Activated naive CD8-positive, alpha-beta T cell treated with anti-CD3 and anti-CD28 coated beads, Interleukin-2, amount 10 ng/mL, durations not matched to agents 7 days and 5 days (primary cell): ENCODE data around the gene PRDX5. TPM values are rescaled to one million over a fixed set of nuclear protein-coding genes. Genes with fewer than 3 reads are reported as not detected.

Experiments
- ATAC-seq: fragments of 150-1000 bp; cut with Tn5 transposase; one replicate; pipeline ENCODE4 v1.10.0; 2021; ENCODE audit warnings: low read depth, moderate library complexity
- POLR2A ChIA-PET: fragments of 350-600 bp; sonication (Branson Sonifier 250); formaldehyde crosslinking; loops from one replicate; lab custom pipeline; 2021; ENCODE audit warnings: antibody characterized with exemption; lab: Charles Lee
- DNase-seq: peaks from one replicate; pipeline ENCODE4 v3.0.0; 2021
- H3K27ac Mint-ChIP-seq: one replicate; pipeline ENCODE4 v1.8.0; 2022; ENCODE audit warnings: mild to moderate bottlenecking, mixed read lengths
- H3K27me3 Mint-ChIP-seq: one replicate; pipeline ENCODE4 v1.8.0; 2022; ENCODE audit warnings: mild to moderate bottlenecking, moderate library complexity, mixed read lengths
- H3K36me3 Mint-ChIP-seq: one replicate; pipeline ENCODE4 v1.8.0; 2021; ENCODE audit warnings: mild to moderate bottlenecking, mixed read lengths
- H3K4me1 Mint-ChIP-seq: one replicate; pipeline ENCODE4 v1.8.0; 2021; ENCODE audit warnings: mixed read lengths
- H3K4me3 Mint-ChIP-seq: one replicate; pipeline ENCODE4 v1.8.0; 2022; ENCODE audit warnings: mild to moderate bottlenecking, moderate library complexity, mixed read lengths
- H3K9me3 Mint-ChIP-seq: one replicate; pipeline ENCODE4 v1.8.0; 2021; ENCODE audit warnings: mixed read lengths
- total RNA-seq, 2 experiments: library from RNA; stranded (reverse); gene quantifications; one replicate each; pipeline ENCODE4 v1.2.3, GENCODE V29; 2021

Gene PRDX5
- total RNA-seq, 2 experiments from 2014 or later, result 85.1 to 91.2 TPM

DNA sequence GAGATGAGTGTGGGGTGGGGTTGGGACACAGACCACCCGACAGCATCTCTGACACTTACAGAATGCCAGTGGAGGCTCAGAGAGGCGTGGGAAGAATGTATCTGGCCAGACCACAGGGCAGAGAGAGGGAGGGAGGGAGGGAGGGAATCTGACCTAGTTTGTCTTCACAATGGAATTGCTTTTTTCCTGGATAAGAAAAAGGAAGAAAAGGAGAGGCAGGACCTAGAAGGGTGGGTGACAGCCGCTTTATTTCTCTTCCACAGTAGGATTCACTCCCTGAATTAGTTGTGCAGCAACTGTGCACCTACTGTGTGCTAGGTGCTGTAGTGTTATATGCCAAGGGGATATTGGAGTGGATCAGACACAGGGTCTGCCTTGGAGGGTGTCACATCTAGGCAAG is 23.1 kb upstream of the PRDX5 start:
- no peak for DNase-seq
- H3K36me3 Mint-ChIP-seq, result no peaks in the 10 kb centered on the region
- no peak for ATAC-seq
- no peak overlapping the region for H3K4me3 Mint-ChIP-seq
- no peak overlapping the region for H3K27ac Mint-ChIP-seq
- no peaks in the 10 kb centered on the region for H3K9me3 Mint-ChIP-seq
- H3K27me3 Mint-ChIP-seq, result peaks cover 83% of the 10 kb centered on the region
- peaks cover 4% of the 10 kb centered on the region for H3K4me1 Mint-ChIP-seq
- POLR2A ChIA-PET, result no interaction called here

DNA sequence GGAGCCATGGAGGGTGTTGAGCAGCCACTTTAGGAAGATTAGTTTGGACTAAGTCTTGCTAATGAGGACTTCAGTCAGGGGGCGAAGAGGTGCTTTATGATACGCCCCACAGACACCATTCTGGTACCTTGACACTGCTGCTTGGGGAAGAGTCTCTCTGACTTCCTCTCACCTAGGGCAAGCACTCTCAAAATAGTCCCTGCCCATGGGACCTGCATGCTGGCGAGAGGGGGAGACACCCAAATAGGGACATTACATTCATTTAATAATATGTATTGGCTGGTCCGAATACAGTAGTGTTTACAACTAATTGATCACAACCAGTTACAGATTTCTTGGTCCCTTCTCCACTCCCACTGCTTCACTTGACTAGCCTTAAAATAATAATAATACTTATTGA is 22.2 kb upstream of the PRDX5 start:
- H3K27me3 Mint-ChIP-seq, result peaks cover 83% of the 10 kb centered on the region
- no peaks in the 10 kb centered on the region for H3K9me3 Mint-ChIP-seq
- no peak for DNase-seq
- ATAC-seq, result no peak
- no peak overlapping the region for H3K27ac Mint-ChIP-seq
- H3K4me3 Mint-ChIP-seq, result no peak overlapping the region
- POLR2A ChIA-PET, result interaction anchor here (1.4 kb wide), 1 partner anchor 26 kb away, joined by 3 read pairs; no protein-coding TSS in a partner anchor
- no peaks in the 10 kb centered on the region for H3K36me3 Mint-ChIP-seq
- peaks cover 9% of the 10 kb centered on the region for H3K4me1 Mint-ChIP-seq

DNA sequence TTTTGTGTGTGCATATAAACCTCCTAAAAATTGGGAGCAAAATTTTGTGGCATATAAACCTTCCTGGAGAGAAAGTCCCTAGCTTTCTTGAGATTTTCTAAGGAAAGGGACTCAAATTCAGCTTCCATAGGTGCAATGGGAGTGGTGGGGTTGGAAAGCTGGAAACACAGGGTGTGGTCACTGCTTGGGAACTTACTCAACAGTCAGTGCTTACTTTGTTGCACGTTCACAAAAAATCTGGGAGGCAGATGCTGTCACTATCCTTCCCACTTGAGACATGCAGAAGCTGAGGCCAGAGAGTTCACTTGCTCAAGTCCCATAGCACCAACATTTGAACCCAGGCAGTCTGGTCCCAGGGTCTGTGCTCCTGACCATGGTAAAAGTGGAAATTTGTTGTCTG is 21.7 kb upstream of the PRDX5 start:
- POLR2A ChIA-PET, result interaction anchor here (1.4 kb wide), 1 partner anchor 26 kb away, joined by 3 read pairs; no protein-coding TSS in a partner anchor
- Mint-ChIP-seq H3K4me3 (no peak overlapping the region), H3K9me3 (no peaks in the 10 kb centered on the region), H3K27me3 (peaks cover 84% of the 10 kb centered on the region), H3K36me3 (no peaks in the 10 kb centered on the region), H3K4me1 (peaks cover 10% of the 10 kb centered on the region), H3K27ac (no peak overlapping the region)
- ATAC-seq (no peak), DNase-seq (no peak)

DNA sequence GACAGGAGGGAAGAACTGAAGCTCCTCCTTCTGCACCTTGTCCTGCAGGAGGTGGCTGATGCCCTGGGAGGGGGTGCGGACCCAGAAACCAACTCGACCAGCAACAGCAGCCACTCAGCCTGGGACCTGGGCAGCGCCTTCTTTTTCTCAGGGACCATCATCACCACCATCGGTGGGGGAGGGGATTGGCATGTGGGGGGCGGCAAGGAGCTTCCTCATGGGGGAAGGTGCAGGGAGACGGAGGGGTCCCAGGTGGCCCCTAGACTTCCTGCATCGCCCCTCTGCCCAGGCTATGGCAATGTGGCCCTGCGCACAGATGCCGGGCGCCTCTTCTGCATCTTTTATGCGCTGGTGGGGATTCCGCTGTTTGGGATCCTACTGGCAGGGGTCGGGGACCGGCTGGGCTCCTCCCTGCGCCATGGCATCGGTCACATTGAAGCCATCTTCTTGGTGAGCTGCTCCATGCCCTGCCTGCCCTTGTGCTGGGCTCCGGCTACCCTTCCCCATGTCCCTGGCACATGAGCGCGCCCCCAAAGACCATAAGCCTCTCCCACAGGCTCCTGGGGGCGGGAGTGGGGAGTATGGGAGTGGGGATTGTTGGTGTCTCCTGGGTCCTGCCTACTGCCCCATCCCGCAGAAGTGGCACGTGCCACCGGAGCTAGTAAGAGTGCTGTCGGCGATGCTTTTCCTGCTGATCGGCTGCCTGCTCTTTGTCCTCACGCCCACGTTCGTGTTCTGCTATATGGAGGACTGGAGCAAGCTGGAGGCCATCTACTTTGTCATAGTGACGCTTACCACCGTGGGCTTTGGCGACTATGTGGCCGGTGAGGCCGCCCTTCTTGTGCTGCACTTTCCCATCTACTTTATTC is 20.9 kb upstream of the PRDX5 start:
- H3K4me1 Mint-ChIP-seq, result peaks cover 10% of the 10 kb centered on the region
- no peaks in the 10 kb centered on the region for H3K36me3 Mint-ChIP-seq
- no peak overlapping the region for H3K27ac Mint-ChIP-seq
- peaks cover 92% of the 10 kb centered on the region for H3K27me3 Mint-ChIP-seq
- ATAC-seq, result no peak
- H3K4me3 Mint-ChIP-seq, result no peak overlapping the region
- no peak for DNase-seq
- POLR2A ChIA-PET, result interaction anchor here (0.6 to 1.4 kb wide), 2 partner anchors 27 to 31 kb away, joined by 3 to 5 read pairs; no protein-coding TSS in a partner anchor
- no peaks in the 10 kb centered on the region for H3K9me3 Mint-ChIP-seq

DNA sequence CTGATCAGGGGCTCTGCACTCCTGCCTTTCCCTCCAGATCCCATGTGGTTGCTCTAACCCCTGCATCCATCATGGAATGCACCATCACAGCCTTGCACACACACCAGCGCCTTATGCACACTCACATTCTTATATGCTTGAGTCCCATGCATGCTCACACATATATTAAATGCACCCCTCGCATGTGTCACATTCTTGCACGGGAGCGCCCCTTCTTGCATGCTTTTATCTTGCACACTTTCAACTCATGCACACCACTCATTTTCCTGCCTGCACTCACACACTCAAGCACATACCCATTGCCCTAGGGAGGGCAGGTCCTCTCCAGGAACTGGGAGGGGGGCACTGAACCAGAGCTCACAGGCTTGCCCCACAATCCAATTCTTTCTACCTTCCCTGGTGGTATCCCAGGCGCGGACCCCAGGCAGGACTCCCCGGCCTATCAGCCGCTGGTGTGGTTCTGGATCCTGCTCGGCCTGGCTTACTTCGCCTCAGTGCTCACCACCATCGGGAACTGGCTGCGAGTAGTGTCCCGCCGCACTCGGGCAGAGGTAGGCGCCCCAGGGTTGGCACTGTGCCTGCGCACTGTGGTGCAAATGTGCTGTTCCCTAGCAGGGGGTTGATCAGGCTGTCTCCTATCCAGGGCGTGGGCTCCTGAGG is 20.1 kb upstream of the PRDX5 start:
- POLR2A ChIA-PET, result interaction anchor here (0.6 to 1.1 kb wide), 2 partner anchors 30 to 66 kb away, joined by 5 read pairs; no protein-coding TSS in a partner anchor
- Mint-ChIP-seq H3K4me3 (no peak overlapping the region), H3K4me1 (peaks cover 8% of the 10 kb centered on the region), H3K9me3 (no peaks in the 10 kb centered on the region), H3K36me3 (no peaks in the 10 kb centered on the region), H3K27me3 (peaks cover 88% of the 10 kb centered on the region), H3K27ac (no peak overlapping the region)
- no peak for DNase-seq
- no peak for ATAC-seq

DNA sequence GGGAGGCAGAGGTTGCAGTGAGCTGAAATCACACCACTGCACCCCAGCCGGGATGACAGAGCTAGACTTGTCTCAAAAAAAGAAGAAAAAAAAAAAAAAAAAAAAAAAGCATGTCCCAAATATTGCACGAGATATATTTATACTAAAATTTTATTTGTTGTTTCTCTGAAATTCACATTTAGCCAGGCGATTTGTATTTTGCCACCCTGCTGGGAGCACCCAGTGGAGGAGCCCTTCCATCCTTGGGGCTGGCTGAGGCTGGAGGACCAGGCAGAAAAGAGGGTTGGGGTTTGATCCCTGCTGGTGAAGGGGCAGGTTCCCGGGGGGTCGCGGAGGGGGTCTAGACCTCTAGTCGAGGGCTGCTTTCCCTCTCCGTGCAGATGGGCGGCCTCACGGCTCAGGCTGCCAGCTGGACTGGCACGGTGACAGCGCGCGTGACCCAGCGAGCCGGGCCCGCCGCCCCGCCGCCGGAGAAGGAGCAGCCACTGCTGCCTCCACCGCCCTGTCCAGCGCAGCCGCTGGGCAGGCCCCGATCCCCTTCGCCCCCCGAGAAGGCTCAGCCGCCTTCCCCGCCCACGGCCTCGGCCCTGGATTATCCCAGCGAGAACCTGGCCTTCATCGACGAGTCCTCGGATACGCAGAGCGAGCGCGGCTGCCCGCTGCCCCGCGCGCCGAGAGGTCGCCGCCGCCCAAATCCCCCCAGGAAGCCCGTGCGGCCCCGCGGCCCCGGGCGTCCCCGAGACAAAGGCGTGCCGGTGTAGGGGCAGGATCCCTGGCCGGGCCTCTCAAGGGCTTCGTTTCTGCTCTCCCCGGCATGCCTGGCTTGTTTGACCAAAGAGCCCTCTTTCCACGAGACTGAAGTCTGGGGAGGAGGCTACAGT is 18.7 kb upstream of the PRDX5 start:
- Mint-ChIP-seq H3K9me3 (no peaks in the 10 kb centered on the region), H3K27me3 (peaks cover 75% of the 10 kb centered on the region), H3K27ac (no peak overlapping the region), H3K36me3 (no peaks in the 10 kb centered on the region), H3K4me3 (peak overlapping the region; percentile 65), H3K4me1 (peaks cover 12% of the 10 kb centered on the region)
- POLR2A ChIA-PET, result interaction anchor here (0.7 to 1.1 kb wide), 3 partner anchors 20 to 67 kb away, joined by 5 to 6 read pairs (median 6); no protein-coding TSS in a partner anchor
- ATAC-seq (no peak), DNase-seq (no peak)

DNA sequence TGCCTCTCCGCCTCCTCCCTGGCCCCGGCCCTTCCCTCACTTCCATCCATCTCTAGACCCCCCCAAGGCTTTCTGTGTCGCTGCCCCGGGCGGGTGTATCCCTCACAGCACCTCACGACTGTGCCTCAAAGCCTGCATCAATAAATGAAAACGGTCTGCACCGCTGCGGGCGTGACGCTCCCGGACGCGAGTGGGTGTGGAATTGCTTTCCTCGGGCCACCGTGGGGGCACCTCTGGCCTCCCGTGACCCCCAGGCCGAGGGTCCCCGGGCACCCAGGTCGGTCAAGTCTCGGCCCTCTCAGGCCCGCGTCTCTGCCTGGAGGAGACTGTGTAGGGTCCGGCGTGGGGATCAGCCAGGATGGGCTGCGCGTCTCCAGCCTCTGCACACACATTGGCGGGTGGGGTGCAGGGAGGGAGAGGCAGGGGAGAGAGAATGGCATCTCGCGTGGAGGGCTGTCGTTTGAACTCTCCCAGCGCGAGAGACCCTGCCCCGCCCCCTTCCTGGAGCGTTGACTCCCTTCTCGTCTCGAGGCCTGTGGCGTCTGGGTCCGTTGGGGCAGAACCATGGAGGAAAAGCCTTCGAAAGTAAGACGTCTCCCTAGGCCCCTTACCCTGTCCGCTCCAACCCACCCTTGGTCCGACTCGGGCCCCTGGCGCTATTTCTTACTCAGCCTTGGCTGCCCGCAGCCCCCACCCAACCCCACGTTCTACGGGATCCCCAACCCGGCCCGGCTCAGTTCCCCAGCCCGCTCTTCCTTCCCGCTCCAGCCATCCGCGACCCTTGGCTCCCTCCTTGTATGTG is 17.9 kb upstream of the PRDX5 start, which contains the start of gene CATSPERZ:
CATSPERZ (plus strand) TSS at position 512 of the 802 bp plus-strand sequence; CDS start at position 565, 53 bp downstream.
- no peak within 1 kb of the TSS for H3K27ac Mint-ChIP-seq
- no peak for DNase-seq
- peaks cover 16% of the 10 kb centered on the region for H3K4me1 Mint-ChIP-seq
- peak within 1 kb of the TSS; percentile 73 for H3K4me3 Mint-ChIP-seq
- H3K9me3 Mint-ChIP-seq, result no peaks in the 10 kb centered on the region
- no peaks in the 10 kb centered on the region for H3K36me3 Mint-ChIP-seq
- peaks cover 66% of the 10 kb centered on the region for H3K27me3 Mint-ChIP-seq
- ATAC-seq, result no peak
- POLR2A ChIA-PET, result interaction anchor here (0.9 to 5.2 kb wide), 3 partner anchors 32 to 95 kb away, joined by 3 to 76 read pairs (median 3); partner anchors contain the start of gene FERMT3

DNA sequence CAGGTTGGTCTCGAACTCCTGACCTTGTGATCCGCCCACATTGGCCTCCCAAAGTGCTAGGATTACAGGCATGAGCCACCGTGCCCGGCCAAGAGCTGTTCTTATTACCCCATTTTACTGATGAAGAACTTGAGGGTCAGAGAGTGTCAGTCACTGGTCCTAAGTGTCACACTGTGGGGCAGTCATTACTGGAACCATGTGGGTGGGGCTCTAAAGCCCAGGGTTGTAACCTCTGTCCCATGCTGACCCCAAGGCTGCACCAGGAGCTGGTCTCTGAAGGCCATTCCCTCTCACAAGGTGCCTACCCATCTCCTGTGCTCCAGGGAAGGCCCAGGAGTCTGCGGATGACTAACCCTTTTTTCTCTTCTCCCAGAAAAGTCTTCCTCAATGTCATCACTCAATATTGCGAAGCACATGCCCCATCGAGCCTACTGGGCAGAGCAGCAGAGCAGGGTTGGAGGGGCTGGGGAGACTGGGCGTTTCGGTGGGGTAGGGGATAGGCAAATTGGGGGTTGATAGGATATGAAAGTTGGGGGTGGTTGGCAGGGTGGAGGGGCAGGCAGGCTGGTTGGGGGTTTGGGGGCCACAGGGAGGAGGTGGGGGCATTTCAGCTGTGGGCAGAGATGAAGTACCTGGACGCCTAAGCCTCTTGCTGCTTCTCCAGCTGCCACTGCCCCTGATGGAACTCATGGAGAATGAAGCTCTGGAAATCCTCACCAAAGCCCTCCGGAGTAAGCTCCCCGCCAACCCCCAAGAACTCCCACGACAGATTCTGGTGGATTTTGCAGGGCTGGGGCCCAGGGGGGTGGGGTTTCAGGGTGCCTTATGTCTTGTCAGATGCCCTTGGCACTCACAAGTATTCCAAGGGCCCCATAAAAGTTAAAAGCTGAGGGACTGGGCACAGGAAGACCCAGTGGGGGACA is 14.6 kb upstream of the PRDX5 start:
- Mint-ChIP-seq H3K4me1 (peaks cover 25% of the 10 kb centered on the region), H3K27me3 (peaks cover 33% of the 10 kb centered on the region), H3K27ac (peak overlapping the region; percentile 98), H3K4me3 (peak overlapping the region; percentile 87), H3K9me3 (no peaks in the 10 kb centered on the region), H3K36me3 (peaks cover 4% of the 10 kb centered on the region)
- POLR2A ChIA-PET, result interaction anchor here (0.6 to 5.2 kb wide), 13 partner anchors 14 to 117 kb away, joined by 4 to 76 read pairs (median 15); partner anchors contain the start of genes BAD, FERMT3, FKBP2 and GPR137
- DNase-seq, result no peak
- no peak for ATAC-seq

DNA sequence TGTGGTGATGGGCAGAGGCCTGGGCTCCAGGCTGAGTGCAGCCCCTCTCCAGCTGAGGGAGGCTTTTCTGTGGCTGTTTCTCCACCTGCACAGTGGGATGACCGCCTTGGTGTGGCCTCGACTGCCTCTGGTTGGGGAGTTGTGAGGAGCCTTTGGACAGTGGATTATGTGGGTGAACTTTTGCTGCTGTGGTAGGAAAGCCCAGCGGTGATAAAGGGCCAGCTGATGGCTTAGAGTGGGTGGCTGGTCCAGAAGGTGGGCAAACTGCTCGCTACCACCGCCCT is 13.9 kb upstream of the PRDX5 start:
- DNase-seq (no peak), ATAC-seq (no peak)
- Mint-ChIP-seq H3K27ac (peak overlapping the region; percentile 98), H3K9me3 (no peaks in the 10 kb centered on the region), H3K36me3 (peaks cover 4% of the 10 kb centered on the region), H3K27me3 (peaks cover 27% of the 10 kb centered on the region), H3K4me3 (peak overlapping the region; percentile 87), H3K4me1 (peaks cover 25% of the 10 kb centered on the region)
- POLR2A ChIA-PET, result interaction anchor here (0.6 to 5.2 kb wide), 14 partner anchors 14 to 118 kb away, joined by 4 to 76 read pairs (median 14); partner anchors contain the start of genes BAD, FERMT3, FKBP2 and GPR137

DNA sequence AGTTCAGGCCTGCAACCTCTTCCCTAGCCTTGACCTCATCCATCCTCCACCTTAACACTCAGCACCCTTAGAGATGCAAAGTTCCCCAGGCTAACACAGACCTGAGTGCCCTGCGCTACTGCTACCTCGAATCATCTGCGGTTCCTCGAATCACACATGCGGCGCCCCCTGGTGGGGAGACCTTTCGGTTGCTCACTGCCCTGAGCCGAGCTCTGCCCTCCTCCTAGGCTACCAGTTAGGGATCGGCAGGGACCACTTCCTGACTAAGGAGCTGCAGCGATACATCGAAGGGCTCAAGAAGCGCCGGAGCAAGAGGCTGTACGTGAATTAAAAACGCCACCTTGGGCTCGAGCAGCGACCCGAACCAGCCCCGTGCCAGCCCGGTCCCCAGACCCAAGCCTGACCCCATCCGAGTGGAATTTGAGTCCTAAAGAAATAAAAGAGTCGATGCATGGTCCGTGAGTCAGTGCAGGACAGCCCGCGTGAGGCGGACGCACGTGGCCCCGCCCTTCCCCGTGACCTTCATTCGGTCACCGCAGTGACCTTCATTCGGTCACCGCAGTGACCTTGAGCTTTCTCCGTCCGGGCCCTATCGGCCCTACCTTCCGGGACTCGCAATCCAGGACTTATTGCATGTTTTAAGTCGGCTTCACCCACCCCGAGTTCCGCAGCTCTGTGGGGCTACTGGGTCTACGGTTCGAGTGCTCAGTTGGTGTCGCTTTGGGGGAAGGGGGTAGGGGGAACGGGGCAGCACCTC is 13.4 kb upstream of the PRDX5 start:
- peaks cover 25% of the 10 kb centered on the region for H3K27me3 Mint-ChIP-seq
- POLR2A ChIA-PET, result interaction anchor here (0.6 to 5.2 kb wide), 18 partner anchors 13 to 345 kb away, joined by 3 to 76 read pairs (median 10); partner anchors contain the start of genes BAD, CCDC88B, FERMT3 and FKBP2
- DNase-seq (peak; percentile 97), ATAC-seq (peak; percentile 46)
- no peaks in the 10 kb centered on the region for H3K9me3 Mint-ChIP-seq
- H3K36me3 Mint-ChIP-seq, result peaks cover 4% of the 10 kb centered on the region
- peaks cover 25% of the 10 kb centered on the region for H3K4me1 Mint-ChIP-seq
- peak overlapping the region; percentile 98 for H3K27ac Mint-ChIP-seq
- peak overlapping the region; percentile 87 for H3K4me3 Mint-ChIP-seq
